ENCODE measurements around the gene SRRM4. TPM values are rescaled to one million over a fixed set of nuclear protein-coding genes. Genes with fewer than 3 reads are reported as not detected.

Gene SRRM4
- total RNA-seq, 4 donors from 2014 or later, result under 0.01 to 0.14 (median 0.09) TPM; not detected in 1

DNA sequence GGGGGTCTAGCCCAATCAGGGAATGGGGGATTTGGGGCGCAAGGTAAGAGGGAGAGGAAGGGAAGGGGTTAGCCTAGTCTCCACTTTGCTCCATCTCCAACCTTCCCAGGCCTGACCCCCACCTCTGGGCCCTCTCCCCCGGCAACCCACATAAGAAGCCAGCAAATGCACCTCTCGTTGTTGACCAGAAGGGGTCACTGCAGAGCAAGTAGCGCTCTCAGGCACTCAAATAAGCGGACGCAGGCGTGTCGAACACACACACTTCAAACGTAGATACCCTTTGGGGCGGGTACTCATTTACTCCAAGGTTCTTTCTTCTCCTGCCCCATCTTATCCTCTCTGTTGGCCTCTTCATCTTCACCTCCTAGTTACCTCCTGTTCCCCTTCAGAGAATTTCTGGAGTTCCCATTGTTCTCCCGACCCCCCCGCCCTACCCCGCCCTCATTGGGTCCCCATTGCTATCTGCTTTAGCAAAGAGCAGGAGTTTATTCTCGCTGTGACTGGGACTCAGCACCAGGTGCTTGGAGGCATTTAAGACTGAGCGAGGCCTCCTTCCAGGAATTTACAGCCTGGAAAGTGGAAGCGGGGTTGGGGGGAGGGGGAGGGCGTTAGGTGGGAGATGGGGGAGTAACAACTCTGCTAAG, 1.5 kb upstream of the SRRM4 start:
- intact Hi-C loops (cut with DNase I; ENCODE audit: low total_unique reads), result no loop called here
- H3K9me3 ChIP-seq, result no peaks in the 10 kb centered on the region
- H3K27ac ChIP-seq, result no peak overlapping the region
- H3K4me1 ChIP-seq, result no peaks in the 10 kb centered on the region
- TF ChIP-seq POLR2A (IDR thresholded peaks at IDR 0.05), result no peak
- TF ChIP-seq, protein P1, sequence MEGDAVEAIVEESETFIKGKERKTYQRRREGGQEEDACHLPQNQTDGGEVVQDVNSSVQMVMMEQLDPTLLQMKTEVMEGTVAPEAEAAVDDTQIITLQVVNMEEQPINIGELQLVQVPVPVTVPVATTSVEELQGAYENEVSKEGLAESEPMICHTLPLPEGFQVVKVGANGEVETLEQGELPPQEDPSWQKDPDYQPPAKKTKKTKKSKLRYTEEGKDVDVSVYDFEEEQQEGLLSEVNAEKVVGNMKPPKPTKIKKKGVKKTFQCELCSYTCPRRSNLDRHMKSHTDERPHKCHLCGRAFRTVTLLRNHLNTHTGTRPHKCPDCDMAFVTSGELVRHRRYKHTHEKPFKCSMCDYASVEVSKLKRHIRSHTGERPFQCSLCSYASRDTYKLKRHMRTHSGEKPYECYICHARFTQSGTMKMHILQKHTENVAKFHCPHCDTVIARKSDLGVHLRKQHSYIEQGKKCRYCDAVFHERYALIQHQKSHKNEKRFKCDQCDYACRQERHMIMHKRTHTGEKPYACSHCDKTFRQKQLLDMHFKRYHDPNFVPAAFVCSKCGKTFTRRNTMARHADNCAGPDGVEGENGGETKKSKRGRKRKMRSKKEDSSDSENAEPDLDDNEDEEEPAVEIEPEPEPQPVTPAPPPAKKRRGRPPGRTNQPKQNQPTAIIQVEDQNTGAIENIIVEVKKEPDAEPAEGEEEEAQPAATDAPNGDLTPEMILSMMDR (IDR thresholded peaks at IDR 0.05), result peak in 2 of 4 experiments; percentile 17
- H3K4me3 ChIP-seq, result no peak overlapping the region
- peaks cover 0 to 29% of the 10 kb centered on the region in 2 donors for H3K27me3 ChIP-seq
- no peak for DNase-seq
- H3K36me3 ChIP-seq, result no peaks in the 10 kb centered on the region

GRCh38 chr12:118980407-118981014, 830 bp upstream of the SRRM4 start:
- DNase-seq, result no peak
- Histone ChIP-seq H3K27ac (no peak overlapping the region), H3K4me1 (no peaks in the 10 kb centered on the region), H3K36me3 (no peaks in the 10 kb centered on the region), H3K4me3 (no peak overlapping the region), H3K9me3 (no peaks in the 10 kb centered on the region), H3K27me3 (peaks cover 0 to 29% of the 10 kb centered on the region in 2 donors)
- TF ChIP-seq, protein P1 (IDR thresholded peaks at IDR 0.05), result no peak
- no peak for TF ChIP-seq POLR2A (IDR thresholded peaks at IDR 0.05)
- intact Hi-C loops (cut with DNase I; ENCODE audit: low total_unique reads), result no loop called here

GRCh38 chr12:118982302-118982701, 961 bp downstream of the SRRM4 start:
- no peak for DNase-seq
- intact Hi-C loops (cut with DNase I; ENCODE audit: low total_unique reads), result no loop called here
- TF ChIP-seq, protein P1 (IDR thresholded peaks at IDR 0.05), result no peak
- no peak for TF ChIP-seq POLR2A (IDR thresholded peaks at IDR 0.05)
- no peaks in the 10 kb centered on the region for H3K9me3 ChIP-seq
- peaks cover 0 to 29% of the 10 kb centered on the region in 2 donors for H3K27me3 ChIP-seq
- H3K27ac ChIP-seq, result no peak overlapping the region
- H3K4me1 ChIP-seq, result no peaks in the 10 kb centered on the region
- H3K4me3 ChIP-seq, result no peak overlapping the region
- no peaks in the 10 kb centered on the region for H3K36me3 ChIP-seq

DNA sequence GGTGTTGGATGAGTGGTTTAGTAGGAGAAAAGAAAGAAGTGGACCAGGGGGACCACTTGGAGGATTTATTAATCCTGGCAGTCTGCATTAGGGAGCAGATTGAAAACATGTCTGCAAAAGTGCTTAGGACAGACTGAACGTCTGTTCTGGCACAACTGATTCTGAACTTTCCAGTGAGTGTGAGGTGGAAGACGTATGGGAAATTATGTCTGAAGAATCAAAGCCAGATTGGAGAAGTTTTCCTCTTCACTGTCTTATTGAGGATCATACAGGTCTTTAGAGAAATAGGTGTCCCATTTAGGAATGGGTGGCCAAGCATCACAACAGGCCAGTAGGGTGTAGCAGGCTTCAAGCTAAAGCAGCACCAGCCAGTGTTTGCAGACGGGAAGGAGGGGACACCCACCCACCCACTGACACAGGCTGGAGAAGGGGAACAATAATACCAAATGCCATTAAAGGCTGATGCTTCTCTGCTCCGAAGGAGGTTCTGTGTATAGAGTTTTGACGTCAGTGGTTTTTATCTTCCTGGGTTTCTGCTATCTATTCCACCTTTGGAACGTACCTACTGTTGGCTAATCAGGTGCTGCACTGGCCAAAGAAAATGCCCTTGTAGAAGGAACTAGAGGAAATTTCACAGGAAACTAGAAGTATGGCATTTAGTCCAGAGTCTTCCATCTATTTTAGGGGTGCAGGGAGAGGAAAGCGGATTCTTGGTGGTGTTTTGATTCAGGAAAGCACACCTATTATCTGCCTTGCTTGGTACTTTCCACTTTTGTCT, 1.8 kb downstream of the SRRM4 start:
- H3K36me3 ChIP-seq, result no peaks in the 10 kb centered on the region
- intact Hi-C loops (cut with DNase I; ENCODE audit: low total_unique reads), result no loop called here
- peaks cover 0 to 29% of the 10 kb centered on the region in 2 donors for H3K27me3 ChIP-seq
- DNase-seq, result no peak
- no peaks in the 10 kb centered on the region for H3K9me3 ChIP-seq
- H3K4me3 ChIP-seq, result no peak overlapping the region
- no peak for TF ChIP-seq POLR2A (IDR thresholded peaks at IDR 0.05)
- no peak overlapping the region for H3K27ac ChIP-seq
- H3K4me1 ChIP-seq, result no peaks in the 10 kb centered on the region

GRCh38 chr12:118984161-118984943, 3.0 kb downstream of the SRRM4 start:
- intact Hi-C loops (cut with DNase I; ENCODE audit: low total_unique reads), result no loop called here
- no peak for TF ChIP-seq POLR2A (IDR thresholded peaks at IDR 0.05)
- TF ChIP-seq, protein P1 (IDR thresholded peaks at IDR 0.05), result no peak
- H3K36me3 ChIP-seq, result no peaks in the 10 kb centered on the region
- no peaks in the 10 kb centered on the region for H3K9me3 ChIP-seq
- H3K27me3 ChIP-seq, result peaks cover 0 to 28% of the 10 kb centered on the region in 2 donors
- H3K4me1 ChIP-seq, result no peaks in the 10 kb centered on the region
- no peak overlapping the region for H3K27ac ChIP-seq
- DNase-seq, result no peak
- H3K4me3 ChIP-seq, result no peak overlapping the region

Measured in uterus (tissue), 4 donors.